Measurements from ENCODE around the gene LDLRAP1.
A peak's percentile ranks its signal among the peaks of the same experiment; 100 is the strongest.

LDLRAP1 gene

GRCh38 chr1:25562928-25563283, 19.5 kb downstream of the LDLRAP1 start:
- DNase-seq = no peak

GRCh38 chr1:25563330-25564215, 20.2 kb downstream of the LDLRAP1 start:
- DNase-seq = no peak

GRCh38 chr1:25564777-25565574, 21.6 kb downstream of the LDLRAP1 start:
- no peak for DNase-seq

- DNase-seq = no peak
Observed at GRCh38 chr1:25565626-25566025, 22.2 kb downstream of the LDLRAP1 start.

GRCh38 chr1:25566176-25566729, 22.8 kb downstream of the LDLRAP1 start:
- peak; percentile 13 for DNase-seq

GRCh38 chr1:25566730-25567341, 23.4 kb downstream of the LDLRAP1 start:
- peak; percentile 86 for DNase-seq

GRCh38 chr1:25567710-25568089, 24.3 kb downstream of the LDLRAP1 start:
- peak; percentile 26 for DNase-seq

GRCh38 chr1:25568090-25568833, 24.9 kb downstream of the LDLRAP1 start:
- DNase-seq = peak; percentile 77

- DNase-seq = peak; percentile 96
Observed at GRCh38 chr1:25568834-25569596, 25.6 kb downstream of the LDLRAP1 start.

- DNase-seq = no peak
Observed at GRCh38 chr1:25569597-25570396, 26.4 kb downstream of the LDLRAP1 start.

- DNase-seq = no peak
Observed at GRCh38 chr1:25570798-25571521, 27.6 kb downstream of the LDLRAP1 start.

- no peak for DNase-seq
Observed at GRCh38 chr1:25571522-25571970, 28.1 kb downstream of the LDLRAP1 start.

- DNase-seq = no peak
Observed at GRCh38 chr1:25572107-25572506, 28.7 kb downstream of the LDLRAP1 start.

- peak; percentile 57 for DNase-seq
Observed at GRCh38 chr1:25572708-25573590, 29.5 kb downstream of the LDLRAP1 start.

GRCh38 chr1:25573591-25573930, 30.2 kb downstream of the LDLRAP1 start:
- no peak for DNase-seq

- DNase-seq = no peak
Observed at GRCh38 chr1:25573961-25574360, 30.6 kb downstream of the LDLRAP1 start.

GRCh38 chr1:25575191-25575590, 31.8 kb downstream of the LDLRAP1 start:
- no peak for DNase-seq

GRCh38 chr1:25576459-25577133, 33.2 kb downstream of the LDLRAP1 start:
- no peak for DNase-seq

Data from EL (cell line).